Stimulated activated CD4-positive, alpha-beta T cell treated with anti-CD3 and anti-CD28 coated beads, Interleukin-12 subunit alpha, Interleukin-12 subunit beta, amount 100 ng/mL, for 4 hours (primary cell): Measurements from ENCODE around the gene CLDN5.
A peak's percentile ranks its signal among the peaks of the same experiment; 100 is the strongest.

Experiments
- DNase-seq: peaks from one replicate; pipeline ENCODE4 v3.0.0-alpha.2; 2020

The CLDN5 gene

DNA sequence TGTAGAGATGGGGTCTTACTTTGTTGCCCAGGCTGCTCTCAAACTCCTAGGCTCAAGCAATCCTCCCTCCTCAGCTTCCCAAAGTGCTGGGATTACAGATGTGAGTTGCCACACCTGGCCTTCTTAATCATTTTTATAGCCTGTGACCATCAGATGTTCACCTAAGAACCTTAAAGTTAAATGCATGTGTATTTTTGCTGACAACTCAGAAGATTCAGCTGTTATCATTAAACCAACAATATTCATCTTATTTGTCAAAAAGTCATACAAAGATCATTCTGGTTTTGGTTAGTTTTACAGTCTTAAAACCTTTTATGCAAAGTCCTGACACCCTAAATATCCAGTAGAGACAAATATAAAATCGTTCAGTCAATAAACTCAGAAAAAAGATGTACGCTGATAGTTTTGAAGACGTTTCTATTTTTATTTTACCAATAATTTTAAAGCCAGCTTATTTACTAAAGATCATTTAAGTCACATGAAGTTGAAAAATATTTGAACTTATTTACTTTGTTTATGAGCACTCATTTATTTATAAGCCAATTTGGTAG lies 22.2 kb downstream of the CLDN5 start:
- DNase-seq, result no peak

DNA sequence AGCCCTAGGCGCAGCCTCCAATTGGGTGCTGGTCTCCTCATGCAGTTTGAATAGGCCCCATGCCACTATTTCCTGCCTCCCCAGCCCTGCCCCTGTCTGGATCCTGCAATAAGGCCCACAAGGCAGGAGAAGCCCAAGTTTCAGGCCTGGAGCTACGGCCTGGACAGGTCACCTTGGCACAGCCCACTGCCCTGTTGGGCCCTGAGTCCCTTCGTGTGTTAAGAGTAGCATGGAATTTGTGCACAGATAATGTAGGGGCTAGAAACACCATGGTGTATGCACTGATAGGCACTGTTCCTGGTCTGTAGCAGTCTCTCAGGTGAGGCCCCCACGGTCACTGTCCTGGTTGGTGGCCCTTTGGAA lies 24.3 kb downstream of the CLDN5 start:
- no peak for DNase-seq

DNA sequence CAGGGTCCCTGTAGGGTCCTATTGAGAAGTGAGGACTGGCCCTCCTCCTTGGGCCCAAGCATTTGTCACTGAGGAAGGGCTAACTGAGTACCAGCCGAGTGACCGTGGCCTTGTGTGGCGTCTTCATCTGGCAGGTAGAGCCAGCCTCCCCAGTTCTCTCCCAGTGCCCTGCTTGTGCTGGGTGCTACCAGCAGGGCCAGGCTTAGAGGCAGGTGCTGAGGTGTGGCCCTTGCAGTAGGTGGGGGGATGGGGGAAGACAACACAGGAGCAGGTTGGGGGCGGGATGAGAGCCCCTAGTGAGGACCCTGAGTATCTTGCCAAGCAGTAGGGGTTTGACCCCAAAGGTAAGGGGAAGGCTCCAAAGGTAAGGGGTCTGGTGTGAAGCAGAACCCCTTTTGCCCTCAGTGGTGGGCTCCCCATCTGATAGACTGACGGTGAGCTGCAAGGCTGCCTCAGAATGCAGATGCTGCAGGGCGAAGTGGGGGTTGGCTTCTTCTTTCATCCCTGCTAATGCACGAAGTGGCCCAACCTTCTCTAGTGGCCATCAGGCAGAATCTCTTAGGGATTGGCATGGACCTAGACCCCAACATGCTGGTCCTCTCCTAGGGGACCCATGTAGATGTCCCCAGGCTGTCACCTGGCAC lies 24.9 kb downstream of the CLDN5 start:
- no peak for DNase-seq

DNA sequence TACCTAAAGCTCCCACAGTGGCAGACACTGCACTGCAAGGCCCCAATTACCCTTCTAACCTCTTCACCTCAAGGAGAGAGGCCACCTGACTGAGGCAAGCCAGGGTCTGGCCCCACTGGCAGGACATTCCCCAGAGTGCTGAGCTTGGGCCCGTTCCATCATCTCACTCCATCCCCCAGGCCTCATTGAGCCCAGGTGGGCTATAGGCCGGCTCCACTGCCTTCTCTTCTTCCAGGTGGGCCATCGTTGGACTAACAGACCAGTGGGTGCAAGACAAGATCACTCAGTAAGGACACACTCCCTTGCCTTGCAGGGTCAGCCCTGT lies 25.4 kb downstream of the CLDN5 start:
- DNase-seq, result no peak

DNA sequence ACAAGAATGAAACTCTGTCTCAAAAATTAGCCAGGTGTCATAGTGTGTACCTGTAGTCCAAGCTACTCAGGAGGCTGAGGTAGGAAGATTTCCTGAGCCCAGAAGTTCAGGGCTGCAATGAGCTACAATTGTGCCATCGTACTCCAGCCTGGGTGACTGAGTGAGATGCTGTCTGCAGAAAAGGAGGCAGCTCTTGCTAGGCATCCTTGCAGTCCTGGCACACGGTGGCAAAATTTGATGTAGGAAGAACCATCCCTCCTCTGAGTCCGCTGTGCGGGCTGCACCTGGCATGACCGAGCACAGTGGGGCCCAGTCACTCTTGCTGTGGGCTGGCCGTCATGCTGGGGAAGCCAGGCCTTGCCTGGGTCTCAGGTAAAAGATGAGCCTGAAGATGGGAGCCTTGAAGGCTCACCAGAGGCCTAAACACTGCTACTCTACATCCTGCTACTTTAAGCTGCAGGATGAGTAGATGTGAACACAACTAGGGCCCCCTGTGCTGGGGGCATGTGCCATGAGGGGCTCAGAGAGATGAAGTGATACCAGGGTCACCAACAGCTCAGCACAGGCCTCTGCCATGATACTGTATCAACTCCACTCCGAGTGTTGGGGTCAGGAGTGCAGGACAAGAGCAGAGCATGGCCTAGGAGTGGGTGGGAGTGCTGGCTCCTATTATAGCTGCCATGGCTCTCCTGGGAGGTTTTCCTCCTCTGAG lies 25.9 kb downstream of the CLDN5 start:
- DNase-seq, result no peak

DNA sequence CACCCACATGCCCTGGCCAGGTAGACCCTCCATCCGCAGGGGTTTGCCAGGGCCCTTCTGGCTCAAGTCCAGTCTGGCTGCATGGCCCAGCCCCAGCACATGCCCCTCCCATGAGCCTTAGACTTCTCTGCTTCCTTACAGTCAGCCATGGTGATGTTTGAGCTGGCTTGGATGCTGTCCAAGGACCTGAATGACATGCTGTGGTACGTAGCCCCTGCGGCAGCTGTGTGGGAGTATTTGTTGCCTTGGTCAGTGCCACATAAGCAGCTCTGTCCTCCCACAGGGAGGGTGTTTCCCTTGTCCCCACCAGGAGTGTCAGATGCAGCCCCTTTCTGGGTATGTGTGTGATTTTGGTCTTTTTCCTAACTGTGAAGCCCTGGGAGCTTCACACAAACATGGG lies 27.0 kb downstream of the CLDN5 start:
- DNase-seq, result no peak

DNA sequence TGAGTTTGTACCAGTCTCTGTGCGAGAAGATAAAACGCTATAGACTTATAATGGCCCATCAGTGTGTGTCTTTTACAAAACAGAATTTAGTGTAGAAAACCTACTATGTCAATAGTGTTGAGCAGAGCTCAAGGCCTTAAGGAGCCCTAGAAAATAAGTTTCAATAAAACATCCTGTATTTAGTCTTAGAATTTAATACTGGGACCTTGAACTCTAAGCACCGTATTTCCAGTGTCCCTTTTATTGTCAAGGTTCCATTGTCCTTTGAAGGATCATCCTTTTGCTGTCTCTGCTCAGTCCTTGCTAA lies 27.9 kb downstream of the CLDN5 start:
- DNase-seq, result no peak

DNA sequence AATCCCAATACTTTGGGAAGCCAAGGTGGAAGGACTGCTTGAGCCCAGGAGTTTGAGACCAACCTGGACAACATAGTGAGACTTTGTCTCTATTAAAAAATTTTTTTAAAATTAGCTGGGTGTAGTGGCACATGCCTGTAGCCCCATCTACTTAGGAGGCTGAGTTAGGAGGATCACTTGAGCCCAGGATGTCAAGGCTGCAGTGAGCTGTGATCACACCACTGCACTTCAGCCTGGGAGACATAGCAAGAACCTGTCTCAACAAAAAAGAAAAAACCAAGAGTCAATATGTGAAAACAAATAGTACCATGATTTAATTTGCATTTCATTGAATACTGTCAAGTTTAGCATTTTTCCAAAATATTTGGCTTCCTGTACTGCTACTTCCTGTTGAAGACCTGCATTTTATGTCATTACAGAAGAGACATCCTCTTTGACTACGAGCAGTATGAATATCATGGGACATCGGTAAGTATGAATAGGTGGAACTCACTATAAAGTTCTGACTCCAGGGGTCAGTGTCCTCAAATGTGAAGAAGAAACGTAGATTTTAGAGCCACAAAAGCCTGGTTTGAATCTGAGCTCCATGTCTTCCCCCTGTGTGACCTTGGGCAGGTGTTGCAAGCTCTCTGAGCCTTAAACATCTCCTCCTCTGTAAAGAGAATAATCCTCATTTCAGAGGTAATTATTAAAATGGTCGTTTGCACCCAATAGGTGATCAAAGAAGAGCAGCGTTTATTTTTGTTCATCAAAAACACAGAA lies 28.5 kb downstream of the CLDN5 start:
- DNase-seq, result no peak

DNA sequence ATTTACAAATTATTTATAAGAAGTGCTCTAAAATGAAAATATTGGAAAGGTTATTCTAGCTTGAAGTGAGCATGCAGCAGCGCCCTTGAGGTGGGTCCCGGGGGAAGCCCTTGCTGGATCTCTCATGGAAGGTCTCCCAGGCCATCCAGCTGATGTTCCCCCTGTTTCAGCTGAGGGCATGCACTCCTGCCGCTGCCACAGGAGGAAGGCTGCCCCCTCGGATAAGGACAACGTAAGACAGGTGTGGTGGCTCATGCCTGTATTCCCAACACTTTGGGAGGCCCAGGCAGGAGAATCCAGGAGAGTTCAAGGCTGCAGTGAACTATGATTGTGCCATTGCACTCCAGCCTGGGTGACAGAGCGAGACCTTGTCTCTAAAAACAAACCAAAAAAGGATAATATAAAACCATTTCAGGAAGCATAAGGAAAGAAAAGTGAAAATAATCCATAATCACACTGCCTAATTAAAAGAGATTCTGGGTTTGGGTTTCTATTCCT lies 29.5 kb downstream of the CLDN5 start:
- no peak for DNase-seq

DNA sequence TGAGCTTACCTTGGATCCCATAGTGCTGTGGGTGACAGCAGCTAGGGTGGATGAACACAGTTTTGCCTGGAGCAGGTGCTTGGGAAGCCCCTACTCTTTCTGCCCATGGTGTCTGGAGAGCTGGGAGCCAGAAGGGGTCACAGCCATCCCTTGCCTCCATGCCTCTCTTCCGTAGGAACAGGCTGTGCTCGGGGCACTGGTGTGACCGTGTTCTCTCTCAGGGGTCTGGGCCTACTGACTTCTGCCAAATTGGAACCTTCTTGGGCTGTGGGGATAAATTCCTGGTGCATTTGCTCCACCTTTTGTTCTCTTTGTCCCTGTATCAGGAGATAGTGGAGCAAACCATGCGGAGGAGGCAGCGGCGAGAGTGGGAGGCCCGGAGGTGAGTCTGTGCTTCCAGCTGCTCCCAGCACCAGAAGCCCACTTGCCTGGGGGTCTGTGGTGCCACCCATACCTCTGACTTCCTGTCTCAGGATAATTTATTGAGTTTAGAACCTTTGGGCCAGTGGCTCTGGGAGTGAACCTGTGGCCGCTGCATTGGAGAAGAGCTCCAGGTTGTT lies 30.1 kb downstream of the CLDN5 start:
- DNase-seq, result no peak

DNA sequence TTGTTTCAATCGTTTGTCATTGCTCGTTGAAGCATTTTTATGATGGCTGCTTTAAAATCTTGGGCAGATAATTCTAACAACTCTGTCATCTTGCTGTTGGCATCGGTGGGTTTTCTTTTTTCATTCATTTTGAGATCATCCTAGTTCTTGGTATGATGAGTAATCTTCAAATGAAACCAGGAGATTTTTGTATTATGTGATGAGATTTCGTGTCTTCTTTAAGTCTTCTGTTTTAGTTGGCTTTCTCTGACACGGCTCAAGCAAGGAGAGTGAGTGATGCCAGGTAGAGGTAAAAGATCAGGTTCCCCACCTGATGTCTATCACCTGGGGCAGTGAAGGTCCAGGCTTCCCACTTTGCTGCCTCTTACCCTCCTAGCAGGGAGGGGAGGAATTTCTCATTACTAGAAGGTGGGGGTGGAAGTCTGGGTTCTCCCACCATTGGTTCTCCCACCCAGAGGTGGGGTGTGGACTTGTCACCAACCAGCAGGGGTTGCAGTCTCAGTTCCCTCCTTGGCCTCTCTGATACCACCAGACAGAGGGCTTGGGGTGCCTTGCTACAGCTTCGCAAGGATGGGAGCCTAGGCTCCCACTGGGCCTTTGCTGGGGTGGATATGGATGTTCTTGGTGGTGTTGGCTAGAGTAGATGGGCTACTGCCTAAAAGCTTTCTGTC lies 31.6 kb downstream of the CLDN5 start:
- no peak for DNase-seq

DNA sequence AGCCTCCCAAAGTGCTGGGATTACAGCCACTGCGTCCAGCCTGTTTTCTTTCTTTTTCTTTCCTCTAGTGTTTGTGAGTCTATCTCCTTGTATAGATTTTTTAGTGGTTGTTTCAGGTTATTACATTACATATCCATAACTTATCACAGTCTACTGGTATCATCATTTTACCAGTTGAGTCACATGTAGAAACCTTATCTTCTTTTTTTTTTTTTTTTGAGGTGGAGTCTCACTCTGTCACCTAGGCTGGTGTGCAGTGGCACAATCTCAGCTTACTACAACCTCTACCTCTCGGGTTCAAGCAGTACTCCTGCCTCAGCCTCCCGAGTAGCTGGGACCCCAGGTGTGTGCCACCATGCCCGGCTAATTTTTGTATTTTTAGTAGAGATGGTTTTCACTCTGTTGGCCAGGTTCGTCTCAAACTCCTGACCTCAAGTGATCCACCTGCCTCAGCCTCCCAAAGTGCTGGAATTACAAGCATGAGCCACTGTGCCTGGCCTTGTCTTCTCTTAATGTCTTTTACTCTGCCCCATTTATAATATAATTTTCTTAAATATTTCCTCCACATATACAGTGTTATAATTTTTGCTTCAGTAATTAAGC lies 33.5 kb downstream of the CLDN5 start:
- no peak for DNase-seq

DNA sequence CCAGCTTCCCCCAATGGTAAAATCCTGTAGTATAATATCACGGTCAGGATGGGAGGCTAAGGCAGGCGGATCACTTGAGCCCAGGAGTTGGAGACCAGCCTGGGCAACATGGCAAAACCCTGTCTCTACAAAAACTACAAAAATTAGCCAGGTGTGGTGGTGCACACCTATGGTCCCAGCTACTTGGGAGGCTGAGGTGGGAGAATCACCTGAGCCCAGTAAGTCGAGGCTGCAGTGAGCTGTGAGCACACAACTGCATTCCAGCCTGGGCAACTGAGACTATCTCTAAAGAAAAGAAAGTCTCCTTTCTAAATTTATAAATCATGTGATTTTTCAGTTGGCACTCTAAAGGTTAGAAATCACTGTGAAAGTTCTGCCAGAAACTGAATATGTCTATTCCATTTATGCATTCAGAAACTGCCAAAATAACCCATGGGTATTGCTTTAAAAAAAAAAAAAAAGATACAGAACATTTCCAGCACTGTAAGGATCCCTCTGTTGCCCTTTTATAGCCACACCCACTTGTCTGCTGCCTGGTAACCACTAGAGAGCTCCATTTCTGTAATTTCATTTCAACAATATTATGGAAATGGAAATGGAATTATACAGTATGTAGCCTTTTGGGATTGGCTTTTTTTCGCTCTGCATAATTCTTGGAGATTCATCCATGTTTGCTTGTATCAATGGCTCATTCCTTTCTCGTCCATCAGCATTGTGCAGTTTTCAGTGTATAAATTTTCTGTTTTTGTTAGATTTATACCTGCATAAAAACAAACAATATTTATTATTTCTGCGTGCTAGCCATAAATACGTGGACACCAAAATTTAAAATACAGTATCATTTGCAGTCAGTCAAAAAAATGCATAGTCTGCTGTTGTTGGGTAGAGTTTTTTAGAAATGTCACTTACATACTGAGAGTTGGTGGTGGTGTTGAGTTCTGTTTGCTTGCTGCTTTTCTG lies 35.0 kb downstream of the CLDN5 start:
- DNase-seq, result no peak

DNA sequence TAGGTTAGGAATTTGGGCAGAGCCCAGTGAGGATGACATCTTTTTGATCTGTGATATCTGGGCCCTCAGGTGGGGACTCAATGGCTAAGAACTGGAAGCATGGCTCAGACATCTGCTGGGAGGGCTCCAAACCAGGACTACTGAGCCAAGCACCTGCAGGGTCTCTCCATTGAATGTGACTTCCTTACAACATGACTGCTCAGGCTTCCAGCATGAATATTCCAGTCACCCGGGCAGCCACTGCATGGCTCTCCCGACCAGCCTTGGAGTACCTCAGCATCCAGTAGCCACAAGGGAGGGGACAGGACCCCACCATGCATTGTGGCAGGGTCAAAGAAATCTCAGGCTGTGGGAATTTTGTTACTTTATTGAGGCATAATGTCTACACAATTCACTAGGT lies 35.9 kb downstream of the CLDN5 start:
- no peak for DNase-seq

DNA sequence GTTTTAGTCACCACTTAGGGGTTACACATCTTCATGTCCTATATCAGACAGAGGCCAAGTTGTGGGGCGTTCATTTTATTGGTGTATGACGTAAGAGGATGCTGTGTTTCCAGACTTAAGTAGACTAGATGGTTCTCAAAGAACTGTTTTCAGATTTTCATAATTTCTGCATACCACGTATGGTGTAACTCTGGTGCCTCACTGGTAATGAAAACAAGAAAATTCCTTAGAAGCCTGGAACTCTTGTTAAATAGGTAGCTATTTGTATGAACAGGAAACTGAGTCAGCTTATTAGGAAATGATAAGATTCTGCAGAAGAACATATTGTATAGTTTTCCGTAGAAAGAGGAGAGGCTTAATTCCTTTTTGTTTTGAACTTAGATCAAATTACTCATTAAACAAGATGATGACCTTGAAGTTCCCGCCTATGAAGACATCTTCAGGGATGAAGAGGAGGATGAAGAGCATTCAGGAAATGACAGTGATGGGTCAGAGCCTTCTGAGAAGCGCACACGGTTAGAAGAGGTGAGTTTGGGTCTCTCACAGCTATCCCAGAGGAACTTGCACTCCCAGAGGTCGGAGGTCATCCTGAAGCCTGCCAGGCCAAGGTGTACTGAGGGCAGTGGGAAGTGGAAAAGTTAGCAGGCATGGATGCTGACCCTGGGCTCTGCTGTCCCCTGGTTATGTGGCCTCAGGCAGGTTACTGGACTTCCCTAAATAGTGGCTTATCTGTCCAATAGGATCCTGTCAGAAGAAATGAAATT lies 40.5 kb downstream of the CLDN5 start:
- DNase-seq, result no peak

DNA sequence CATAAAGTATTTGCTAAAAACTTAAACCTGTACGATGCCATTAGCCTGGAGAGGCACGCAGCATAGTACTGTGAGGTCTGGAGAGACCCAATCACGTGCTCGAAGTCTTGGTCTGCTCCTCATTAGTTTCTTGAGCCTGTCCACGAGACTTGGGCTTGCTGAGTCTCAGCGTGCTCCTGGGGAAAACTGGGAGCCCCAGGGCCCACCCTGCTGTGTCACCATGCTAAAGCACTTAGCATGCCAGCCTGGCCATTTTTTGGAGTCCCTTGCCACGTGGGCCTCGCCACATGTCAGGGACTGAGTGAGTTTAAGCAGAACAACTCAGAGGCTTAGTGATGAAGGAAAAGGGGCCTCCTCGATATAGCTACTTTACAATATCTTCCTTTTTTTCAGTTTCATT lies 41.9 kb downstream of the CLDN5 start:
- no peak for DNase-seq

DNA sequence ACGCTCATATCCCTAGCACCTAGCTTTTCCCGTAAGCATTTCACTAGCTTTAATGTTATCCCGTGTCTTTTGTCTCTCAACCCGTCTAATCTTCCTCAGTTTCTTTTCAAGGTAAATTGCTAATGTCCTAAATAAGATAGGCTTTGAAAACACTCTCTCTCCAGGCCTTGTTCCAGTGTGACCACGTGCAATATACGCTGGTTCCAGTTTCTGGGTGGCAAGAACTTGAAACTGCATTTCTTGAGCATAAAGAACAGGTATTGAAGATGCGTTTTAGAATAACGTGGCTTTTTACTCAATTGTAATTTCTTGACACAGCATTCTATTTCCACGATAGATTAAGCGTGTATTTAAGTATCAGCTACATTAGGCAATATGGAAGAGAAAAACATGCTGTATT lies 43.4 kb downstream of the CLDN5 start:
- no peak for DNase-seq

DNA sequence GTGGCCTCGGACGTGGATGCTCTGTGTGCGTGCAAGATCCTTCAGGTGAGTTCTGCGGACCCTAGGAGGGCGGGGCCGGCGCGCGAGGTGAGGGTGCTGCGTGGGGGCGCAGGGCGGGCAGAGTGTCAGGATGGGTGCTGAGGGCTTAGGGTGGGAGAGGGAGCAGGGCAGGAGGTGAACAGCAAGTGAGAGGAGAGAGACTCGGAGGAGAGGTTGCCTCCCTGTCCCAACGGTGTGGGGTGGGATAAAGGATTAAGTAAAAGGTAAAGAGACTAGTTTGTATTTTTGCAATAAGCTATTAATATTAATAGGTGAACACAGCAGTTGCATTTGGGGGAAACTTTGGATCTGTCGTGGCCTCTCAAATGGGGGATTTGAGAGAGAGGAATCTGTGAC lies 44.0 kb downstream of the CLDN5 start:
- no peak for DNase-seq

DNA sequence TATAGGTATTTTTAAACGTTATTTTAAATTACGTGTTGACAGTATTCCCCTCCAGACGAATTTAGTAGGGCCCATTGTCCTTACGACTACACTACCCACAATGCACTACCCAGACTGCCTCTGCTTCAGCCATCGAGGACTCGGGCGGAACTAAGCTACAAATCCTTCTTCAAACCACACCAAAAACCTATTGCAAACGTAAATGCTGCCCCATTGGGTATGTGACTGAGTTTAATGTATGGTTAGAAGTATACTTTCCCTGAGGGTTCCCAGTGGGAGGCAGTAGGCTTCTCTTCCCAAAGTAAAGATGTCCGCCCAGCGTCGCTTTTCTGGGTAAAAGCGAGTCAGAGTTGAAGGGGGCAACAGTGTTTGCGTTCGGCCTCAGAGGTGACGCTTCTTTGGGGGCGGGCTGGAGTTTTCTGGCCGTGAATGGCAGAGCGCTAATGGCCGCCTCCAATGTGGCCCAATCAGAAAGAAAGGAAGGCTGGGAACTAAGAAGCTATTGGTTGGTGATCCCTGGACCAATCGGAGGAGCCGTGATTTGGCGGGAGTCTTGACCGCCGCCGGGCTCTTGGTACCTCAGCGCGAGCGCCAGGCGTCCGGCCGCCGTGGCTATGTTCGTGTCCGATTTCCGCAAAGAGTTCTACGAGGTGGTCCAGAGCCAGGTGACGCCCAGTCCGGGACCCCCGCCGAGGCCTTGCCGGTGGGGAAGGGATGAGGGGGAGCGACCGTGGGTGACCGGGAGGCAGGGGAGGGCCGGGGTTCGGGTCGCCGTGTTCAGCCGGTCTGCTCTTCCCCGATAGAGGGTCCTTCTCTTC lies 44.6 kb downstream of the CLDN5 start, which contains the start of gene CDC45:
Gene CDC45, plus strand, starts transcription at position 566 of the 818 bp plus-strand sequence. Its CDS starts 49 bp downstream, at position 615.
- peak; percentile 86 for DNase-seq

DNA sequence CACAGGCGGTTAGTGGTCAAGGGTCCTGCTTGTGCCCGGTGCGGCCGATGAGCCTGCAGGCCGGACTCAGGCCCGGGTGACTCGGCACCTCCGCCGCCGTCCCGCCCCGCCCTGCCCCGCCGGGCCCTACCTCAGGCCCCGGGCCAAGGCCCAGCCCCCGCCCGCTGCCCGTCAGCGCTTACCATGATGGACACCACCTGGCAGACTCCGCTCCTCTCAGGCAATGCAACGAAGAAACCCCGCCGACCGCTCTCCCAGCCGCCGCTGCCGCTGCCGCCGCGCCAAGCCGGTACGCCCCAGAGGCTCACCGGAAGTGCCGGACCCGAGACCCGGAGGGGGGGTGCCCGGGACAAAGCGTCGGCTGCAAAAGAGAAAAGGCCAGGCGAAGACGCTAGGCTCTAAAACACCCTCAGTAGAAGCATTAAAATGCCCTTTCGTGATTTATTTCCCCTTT lies 45.3 kb downstream of the CLDN5 start, which contains the start of gene UFD1:
Gene UFD1, minus strand, starts transcription at position 293 of the 454 bp plus-strand sequence. Its CDS starts 108 bp downstream, at position 185.
- peak; percentile 73 for DNase-seq
